Nephron progenitor cell (in vitro differentiated cells): ENCODE measurements around the gene TUBA3E.
A peak's percentile ranks its signal among the peaks of the same experiment; 100 is the strongest.
"Not testable (repeated sequence)": the region's sequence is repeated elsewhere in the genome, so short reads cannot be mapped to it uniquely, and the experiment has no call there.

Source experiments
- DNase-seq: peaks from one replicate; pipeline ENCODE4 v3.0.0; 2021
- H3K27ac Mint-ChIP-seq: 2 replicates; pipeline ENCODE4 v1.8.0; 2021; ENCODE audit warnings: mild to moderate bottlenecking, moderate library complexity, mixed read lengths
- H3K27me3 Mint-ChIP-seq: 2 replicates; pipeline ENCODE4 v1.8.0; 2021; ENCODE audit warnings: mild to moderate bottlenecking, low read depth, mixed read lengths; ENCODE audit not compliant: poor library complexity
- H3K36me3 Mint-ChIP-seq: 2 replicates; pipeline ENCODE4 v1.8.0; 2021; ENCODE audit warnings: low read depth, mixed read lengths
- H3K4me1 Mint-ChIP-seq: 2 replicates; pipeline ENCODE4 v1.8.0; 2021; ENCODE audit warnings: mixed read lengths
- H3K4me3 Mint-ChIP-seq: 2 replicates; pipeline ENCODE4 v1.8.0; 2021; ENCODE audit warnings: mild to moderate bottlenecking, moderate library complexity, mixed read lengths
- H3K9me3 Mint-ChIP-seq: 2 replicates; pipeline ENCODE4 v1.8.0; 2021; ENCODE audit warnings: mild to moderate bottlenecking, moderate library complexity, mixed read lengths
- TF ChIP-seq, protein P1 (sequence below): fragments of 200-600 bp; sonication (generic); IDR thresholded peaks from 2 replicates; pipeline ENCODE4 v1.5.0; 2021; ENCODE audit warnings: antibody characterized with exemption

Gene TUBA3E

DNA sequence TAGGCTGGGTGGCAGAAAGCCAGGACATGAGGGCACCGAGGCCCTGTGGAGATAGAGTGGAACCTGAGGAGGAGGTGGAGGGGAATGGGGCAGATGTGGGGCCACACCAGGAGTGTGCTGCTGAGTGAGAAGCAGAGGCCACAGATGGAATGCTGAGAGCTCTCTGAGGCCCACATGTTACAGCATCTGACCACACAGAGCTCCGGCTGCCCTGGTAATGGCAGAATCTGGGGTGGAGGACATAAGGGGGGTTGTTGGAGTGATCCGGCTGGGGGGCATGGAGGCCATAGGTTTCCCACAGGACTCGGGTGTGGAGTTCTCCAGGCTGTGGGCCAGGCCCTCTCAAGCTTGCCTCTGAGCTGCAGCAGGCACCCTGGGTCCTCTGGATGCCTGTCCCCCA, 12.3 kb downstream of the TUBA3E start:
- no peak overlapping the region for H3K27ac Mint-ChIP-seq
- H3K4me1 Mint-ChIP-seq, result peaks cover 16% of the 10 kb centered on the region
- H3K36me3 Mint-ChIP-seq, result peaks cover 7% of the 10 kb centered on the region
- no peak overlapping the region for H3K4me3 Mint-ChIP-seq
- H3K27me3 Mint-ChIP-seq, result peaks cover 2% of the 10 kb centered on the region
- DNase-seq, result no peak
- no peaks in the 10 kb centered on the region for H3K9me3 Mint-ChIP-seq
- TF ChIP-seq, protein P1, sequence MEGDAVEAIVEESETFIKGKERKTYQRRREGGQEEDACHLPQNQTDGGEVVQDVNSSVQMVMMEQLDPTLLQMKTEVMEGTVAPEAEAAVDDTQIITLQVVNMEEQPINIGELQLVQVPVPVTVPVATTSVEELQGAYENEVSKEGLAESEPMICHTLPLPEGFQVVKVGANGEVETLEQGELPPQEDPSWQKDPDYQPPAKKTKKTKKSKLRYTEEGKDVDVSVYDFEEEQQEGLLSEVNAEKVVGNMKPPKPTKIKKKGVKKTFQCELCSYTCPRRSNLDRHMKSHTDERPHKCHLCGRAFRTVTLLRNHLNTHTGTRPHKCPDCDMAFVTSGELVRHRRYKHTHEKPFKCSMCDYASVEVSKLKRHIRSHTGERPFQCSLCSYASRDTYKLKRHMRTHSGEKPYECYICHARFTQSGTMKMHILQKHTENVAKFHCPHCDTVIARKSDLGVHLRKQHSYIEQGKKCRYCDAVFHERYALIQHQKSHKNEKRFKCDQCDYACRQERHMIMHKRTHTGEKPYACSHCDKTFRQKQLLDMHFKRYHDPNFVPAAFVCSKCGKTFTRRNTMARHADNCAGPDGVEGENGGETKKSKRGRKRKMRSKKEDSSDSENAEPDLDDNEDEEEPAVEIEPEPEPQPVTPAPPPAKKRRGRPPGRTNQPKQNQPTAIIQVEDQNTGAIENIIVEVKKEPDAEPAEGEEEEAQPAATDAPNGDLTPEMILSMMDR, result no peak

DNA sequence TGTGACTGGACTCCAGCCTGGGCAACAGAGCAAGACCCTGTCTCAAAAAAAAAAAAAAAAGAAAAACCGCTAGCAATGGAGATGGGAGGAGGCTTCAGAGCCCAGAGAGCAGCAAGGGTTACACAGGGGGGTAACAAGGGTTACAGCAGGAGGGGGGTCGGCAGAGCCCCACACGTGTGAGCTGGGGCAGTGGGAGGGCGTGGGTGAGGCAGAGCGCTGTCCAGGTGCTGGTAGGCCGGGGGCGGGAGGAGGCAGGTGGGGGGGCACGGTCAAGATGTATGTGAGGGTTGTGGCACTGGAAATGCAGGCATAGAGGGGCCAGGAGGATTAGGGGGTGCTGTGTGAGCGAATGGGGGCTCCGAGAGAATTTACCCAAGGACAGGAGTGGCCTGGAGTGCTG, 12.8 kb downstream of the TUBA3E start:
- no peak for DNase-seq
- peaks cover 2% of the 10 kb centered on the region for H3K27me3 Mint-ChIP-seq
- H3K9me3 Mint-ChIP-seq, result no peaks in the 10 kb centered on the region
- H3K4me3 Mint-ChIP-seq, result no peak overlapping the region
- no peak overlapping the region for H3K27ac Mint-ChIP-seq
- TF ChIP-seq, protein P1, result no peak
- peaks cover 21% of the 10 kb centered on the region for H3K4me1 Mint-ChIP-seq
- H3K36me3 Mint-ChIP-seq, result peaks cover 7% of the 10 kb centered on the region

DNA sequence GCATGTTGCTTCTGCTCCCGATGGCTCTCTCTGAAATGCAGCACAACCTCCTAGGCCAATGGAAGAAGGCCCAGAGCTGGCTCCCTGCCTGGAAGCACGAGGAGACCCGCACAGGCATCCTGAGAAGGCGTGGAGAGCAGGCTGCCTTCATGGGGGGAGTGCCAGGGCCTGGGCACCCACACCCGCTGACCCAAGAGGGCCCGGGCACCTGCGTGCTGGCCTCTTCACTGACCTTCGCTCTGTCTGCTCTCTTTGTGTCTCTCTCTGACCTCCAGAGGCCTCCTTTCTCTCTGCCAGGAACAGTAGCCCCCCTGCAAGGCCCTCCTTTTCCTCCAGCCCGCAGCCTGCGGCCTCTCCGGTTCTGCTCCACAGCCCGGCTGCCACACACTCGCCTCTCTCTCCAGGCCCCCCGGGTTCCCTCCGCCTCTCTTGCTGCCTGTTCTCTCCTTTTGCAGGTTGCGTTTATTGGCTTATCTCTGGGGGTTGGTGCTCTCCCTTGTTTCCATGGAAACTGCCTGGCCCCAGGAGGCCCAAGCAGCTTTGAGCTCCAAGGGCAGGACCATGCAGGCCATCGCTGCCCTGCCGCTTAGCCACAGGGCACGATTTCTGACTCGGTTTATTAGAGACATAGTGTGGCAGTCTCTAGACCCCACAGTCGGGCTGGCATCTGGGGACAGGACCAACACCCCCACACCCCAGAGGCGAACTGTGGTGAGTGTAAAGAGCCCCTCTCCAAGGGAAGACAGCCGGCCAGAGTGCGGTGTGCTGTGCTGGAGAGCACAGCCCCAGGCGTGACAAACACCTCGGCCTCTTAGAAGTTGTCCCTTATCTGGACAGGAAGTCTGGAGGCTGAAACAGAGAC, 14.5 kb downstream of the TUBA3E start:
- H3K4me1 Mint-ChIP-seq, result peaks cover 24% of the 10 kb centered on the region
- H3K36me3 Mint-ChIP-seq, result peaks cover 7% of the 10 kb centered on the region
- peaks cover 2% of the 10 kb centered on the region for H3K27me3 Mint-ChIP-seq
- TF ChIP-seq, protein P1, result no peak
- peak overlapping the region; percentile 83 for H3K4me3 Mint-ChIP-seq
- peak; percentile 54 for DNase-seq
- no peaks in the 10 kb centered on the region for H3K9me3 Mint-ChIP-seq
- peak overlapping the region; percentile 91 for H3K27ac Mint-ChIP-seq

DNA sequence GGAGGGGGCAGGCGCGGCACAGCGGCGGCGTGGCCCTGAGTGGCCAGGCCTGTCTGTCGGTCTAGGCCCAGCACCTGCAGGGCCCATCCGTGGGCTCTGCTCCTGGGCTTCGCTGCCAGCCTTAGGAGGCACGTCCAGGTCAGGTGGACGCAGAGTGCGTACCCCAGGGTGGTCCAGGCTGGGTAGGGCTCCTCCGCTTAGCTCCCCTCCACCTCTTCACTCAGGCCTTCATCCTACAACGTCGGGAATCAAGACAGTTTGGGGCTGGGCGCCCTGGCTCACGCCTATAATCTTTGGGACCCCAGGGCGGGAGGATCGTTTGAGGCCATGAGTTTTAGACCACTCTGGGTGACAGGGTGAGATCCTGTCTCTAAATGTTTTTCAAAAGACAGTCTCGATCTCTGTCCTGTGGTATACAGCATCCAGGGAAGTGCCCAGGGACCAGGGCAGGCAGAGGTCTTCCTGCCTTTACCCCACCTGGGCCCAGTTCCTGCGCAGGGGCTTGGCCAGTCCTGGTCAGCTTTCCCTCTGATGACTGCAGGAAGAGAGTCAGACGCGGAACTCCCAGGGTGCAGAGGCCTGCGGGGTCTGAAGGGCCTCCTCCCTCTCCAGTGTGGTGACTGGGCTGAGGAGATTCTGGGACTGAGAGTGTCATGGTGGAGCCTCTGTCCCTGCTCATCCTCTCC, 15.3 kb downstream of the TUBA3E start:
- not testable (repeated sequence) for H3K27me3 Mint-ChIP-seq, DNase-seq, H3K36me3 Mint-ChIP-seq, H3K9me3 Mint-ChIP-seq
- Mint-ChIP-seq H3K4me3 (peak overlapping the region; percentile 83), H3K4me1 (peaks cover 24% of the 10 kb centered on the region), H3K27ac (peak overlapping the region; percentile 91)

DNA sequence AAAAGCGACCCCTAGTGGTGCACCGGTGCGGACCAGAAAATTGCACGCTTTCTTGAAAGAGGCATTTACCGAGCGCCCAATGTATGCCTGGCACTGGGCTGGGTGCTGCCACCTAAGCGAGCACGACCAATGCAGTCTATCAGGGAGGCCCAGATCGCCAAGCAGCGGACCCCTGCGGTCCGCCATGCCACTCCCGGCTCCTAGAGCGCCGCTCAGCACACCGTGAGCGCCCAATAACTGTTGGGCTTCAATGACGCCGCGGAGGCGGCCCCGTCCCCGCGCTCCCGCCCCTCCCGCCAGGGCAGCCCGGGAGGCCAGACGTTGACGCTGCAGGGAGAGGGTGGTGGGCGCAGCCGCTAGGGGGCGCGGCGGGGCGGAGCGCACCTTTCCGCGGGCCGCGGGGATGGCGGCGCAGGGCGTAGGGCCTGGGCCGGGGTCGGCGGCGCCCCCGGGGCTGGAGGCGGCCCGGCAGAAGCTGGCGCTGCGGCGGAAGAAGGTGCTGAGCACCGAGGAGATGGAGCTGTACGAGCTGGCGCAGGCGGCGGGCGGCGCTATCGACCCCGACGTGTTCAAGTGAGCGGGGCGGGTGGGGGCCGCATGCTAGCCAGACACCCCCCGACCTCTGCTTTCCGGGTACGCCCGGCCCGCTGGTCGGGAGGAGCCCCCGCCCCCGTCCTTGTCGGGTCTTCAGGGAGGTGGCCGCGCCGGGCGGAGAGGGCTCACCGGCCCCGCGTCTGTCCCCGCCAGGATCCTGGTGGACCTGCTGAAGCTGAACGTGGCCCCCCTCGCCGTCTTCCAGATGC, 16.2 kb downstream of the TUBA3E start, which contains the start of gene MZT2B:
Gene MZT2B, plus strand, starts transcription at position 383 of the 803 bp plus-strand sequence. Its CDS starts 21 bp downstream, at position 404.
- not testable (repeated sequence) for H3K27me3 Mint-ChIP-seq, H3K9me3 Mint-ChIP-seq
- TF ChIP-seq, protein P1, result peak; percentile 59
- H3K27ac Mint-ChIP-seq, result peak within 1 kb of the TSS; percentile 95
- peak; percentile 92 for DNase-seq
- peak within 1 kb of the TSS; percentile 93 for H3K4me3 Mint-ChIP-seq
- H3K36me3 Mint-ChIP-seq, result peaks cover 13% of the 10 kb centered on the region
- H3K4me1 Mint-ChIP-seq, result peaks cover 24% of the 10 kb centered on the region
